Activated effector memory CD4-positive, alpha-beta T cell treated with Interleukin-2 at 50 U/mL for 16 hours (primary cell): ENCODE results near the gene PGLYRP3.
A peak's percentile ranks its signal among the peaks of the same experiment; 100 is the strongest.

Experiments used
- DNase-seq: peaks from one replicate; pipeline ENCODE4 v3.0.0-alpha.2; 2020

Gene PGLYRP3, protein sequence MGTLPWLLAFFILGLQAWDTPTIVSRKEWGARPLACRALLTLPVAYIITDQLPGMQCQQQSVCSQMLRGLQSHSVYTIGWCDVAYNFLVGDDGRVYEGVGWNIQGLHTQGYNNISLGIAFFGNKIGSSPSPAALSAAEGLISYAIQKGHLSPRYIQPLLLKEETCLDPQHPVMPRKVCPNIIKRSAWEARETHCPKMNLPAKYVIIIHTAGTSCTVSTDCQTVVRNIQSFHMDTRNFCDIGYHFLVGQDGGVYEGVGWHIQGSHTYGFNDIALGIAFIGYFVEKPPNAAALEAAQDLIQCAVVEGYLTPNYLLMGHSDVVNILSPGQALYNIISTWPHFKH

DNA sequence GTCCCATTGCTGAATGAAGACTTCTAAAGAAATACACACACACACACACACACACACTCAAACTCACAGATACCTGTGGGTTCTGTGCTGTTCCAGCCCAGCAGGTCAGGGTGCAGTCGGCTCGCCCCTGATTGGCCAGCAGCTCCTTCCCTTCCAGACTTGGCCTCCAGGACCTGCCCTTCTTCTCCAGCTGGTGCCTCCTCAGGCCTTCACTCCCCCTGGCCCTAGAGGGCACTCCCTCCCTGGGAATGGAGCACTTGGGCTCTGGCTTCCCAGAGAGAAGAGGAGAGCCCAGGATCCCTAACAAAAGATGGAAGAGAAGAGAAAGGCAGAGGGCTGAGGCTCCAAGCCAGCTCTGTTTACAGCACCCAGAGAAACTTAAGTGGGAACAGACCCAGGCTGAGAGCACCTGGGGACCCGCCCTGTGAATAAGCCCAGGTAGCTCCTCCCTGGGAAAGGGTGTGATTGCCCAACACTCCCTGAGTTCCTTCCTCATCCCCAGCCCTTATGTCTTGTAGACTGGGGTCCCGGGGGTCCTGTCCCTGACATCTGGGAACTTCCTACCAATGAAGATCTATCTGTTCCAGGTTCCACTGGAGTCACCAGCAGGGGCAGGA, at the start of gene PGLYRP3:
TSS of gene PGLYRP3 (minus strand) at position 383 of the 617 bp plus-strand sequence. CDS start 2,287 bp downstream, outside the sequence.
- DNase-seq = no peak

DNA sequence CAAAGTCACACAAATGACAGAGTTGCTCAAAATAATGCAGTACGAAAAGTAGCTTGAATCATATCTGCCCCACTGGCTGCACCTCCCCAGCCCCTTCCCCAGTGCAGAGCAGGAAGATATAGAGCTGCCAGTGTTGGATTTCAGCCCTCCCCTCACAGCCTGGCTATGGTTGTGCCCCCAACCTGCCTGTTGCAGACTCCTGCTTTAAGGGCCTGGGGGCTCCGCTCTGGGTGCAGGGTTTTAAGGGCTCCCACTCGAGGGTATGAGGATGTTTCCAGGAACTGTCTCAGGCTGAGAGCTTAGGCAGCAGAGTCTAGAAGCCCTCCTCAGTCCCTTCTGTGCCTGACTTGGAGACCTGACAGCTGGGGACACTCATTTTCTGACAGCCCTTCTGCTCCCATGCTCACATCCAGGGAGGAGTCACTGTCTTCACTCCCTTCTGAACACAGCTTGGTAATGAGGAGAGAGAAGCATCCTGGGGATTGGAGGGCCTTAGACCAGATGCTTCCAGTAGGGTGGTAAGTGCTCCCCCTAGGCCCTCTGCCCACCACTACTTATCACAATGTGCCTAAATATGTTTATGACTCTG, 49.5 kb upstream of the PGLYRP3 start:
- no peak for DNase-seq

GRCh38 chr1:153361480-153362109, 48.8 kb upstream of the PGLYRP3 start:
- DNase-seq = no peak

DNA sequence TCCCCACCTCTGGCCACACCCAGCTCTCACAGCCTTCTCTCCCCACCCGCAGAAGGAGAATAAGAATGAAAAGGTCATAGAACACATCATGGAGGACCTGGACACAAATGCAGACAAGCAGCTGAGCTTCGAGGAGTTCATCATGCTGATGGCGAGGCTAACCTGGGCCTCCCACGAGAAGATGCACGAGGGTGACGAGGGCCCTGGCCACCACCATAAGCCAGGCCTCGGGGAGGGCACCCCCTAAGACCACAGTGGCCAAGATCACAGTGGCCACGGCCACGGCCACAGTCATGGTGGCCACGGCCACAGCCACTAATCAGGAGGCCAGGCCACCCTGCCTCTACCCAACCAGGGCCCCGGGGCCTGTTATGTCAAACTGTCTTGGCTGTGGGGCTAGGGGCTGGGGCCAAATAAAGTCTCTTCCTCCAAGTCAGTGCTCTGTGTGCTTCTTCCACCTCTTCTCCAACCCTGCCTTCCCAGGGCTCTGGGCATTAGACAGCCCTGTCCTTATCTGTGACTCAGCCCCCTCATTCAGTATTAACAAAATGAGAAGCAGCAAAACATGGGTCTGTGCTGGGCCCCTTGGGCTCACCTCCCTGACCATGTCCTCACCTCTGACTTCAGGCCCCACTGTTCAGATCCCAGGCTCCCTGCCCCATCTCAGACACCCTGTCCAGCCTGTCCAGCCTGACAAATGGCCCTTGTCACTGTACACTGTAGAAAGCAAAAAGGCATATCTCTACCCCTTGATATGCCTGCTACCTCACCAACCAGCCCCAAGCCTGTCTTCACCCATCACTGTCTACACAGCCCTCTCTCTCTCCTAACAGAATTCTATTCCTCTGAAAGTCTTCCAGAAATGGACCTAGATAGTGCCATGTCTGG, 48.1 kb upstream of the PGLYRP3 start:
- no peak for DNase-seq

- DNase-seq = no peak
Measured at GRCh38 chr1:153360190-153360589, 47.4 kb upstream of the PGLYRP3 start.

- DNase-seq = no peak
Measured at GRCh38 chr1:153359241-153359640, 46.5 kb upstream of the PGLYRP3 start.

DNA sequence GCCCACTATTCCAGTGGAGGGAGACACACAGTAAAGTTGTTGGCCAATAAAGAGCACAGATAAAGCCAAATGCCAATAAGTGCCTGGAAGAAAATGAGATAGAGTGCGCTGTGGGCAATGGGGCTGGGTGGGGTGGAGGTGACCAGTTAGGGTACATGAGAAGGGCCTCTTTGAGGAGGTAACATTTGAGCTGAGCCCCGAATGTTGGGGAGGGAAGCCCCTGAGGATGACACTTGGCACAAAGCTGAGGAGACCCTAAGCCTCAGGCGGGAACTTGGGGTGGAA, 45.9 kb upstream of the PGLYRP3 start:
- no peak for DNase-seq

- DNase-seq = no peak
Measured at GRCh38 chr1:153357853-153358690, 45.3 kb upstream of the PGLYRP3 start, which contains the start of gene S100A9. TSS of gene S100A9 (plus strand) at chr1:153357854. CDS start at chr1:153358284, 430 bp downstream.

- no peak for DNase-seq
Measured at GRCh38 chr1:153357076-153357852, 44.5 kb upstream of the PGLYRP3 start.

DNA sequence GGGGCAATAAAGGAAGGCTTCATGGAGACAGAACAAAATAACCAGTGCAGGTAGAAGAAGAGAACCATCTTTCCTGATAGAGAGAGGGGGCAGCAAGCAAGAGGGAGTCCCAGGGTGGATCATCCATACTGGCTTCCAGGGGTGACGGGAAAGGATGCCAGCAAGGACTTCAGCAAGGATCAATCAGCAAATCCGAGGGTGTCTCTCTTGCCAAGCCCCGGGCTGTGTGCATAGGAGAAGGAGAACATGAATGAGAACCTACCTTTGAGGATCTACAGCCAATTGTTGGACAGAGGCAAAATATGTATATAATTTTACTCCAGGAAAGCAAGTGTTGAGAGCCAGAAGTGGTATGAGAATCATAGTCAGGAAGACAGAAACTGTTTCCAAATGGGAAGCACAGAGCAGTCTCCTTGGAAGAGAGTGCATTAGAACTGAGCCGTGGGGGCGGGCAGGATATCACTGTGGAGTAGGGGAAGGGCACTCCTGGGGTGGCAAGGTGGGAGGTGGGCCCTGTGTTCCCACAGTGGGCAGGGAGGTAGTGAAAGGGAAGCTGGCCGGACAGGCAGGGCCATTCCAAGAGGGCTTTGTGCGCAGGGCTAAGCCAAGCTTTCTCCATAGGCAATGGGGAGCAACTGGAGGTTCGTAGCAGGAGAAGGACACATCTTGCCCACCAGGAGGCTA, 43.8 kb upstream of the PGLYRP3 start:
- DNase-seq = no peak

GRCh38 chr1:153355445-153356071, 42.8 kb upstream of the PGLYRP3 start:
- no peak for DNase-seq

DNA sequence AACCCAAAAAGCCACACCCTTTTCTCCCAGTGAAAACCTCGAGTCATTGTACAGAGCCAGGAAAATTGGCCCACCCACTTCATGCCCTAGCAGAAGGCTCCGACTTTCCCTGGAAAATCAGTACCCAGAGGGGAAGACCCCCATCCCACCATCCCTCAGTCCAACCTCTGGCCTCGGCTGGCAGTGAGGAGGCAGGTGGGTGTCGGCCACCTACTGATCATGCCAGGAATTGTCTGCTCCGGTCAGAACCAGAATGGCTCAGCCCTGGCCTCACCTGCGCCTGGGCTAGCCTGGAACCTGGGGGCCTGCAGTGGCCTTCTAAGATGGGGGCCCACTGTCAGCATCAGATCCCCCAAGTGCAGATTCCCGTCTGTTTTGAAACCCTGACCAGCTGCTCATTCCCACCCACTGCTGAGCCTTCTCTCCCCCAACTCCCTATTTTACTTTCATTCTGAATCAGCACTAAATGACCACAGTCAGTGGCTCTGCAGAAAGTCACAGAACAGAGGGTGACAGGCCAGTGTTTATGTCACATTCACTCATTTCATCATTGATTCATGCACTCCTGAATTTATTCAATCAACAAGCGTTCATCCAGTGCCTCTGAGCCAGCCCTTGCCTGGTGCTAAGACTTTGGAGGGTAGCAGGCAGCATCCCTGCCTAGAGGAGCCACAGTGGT, 41.9 kb upstream of the PGLYRP3 start:
- no peak for DNase-seq

DNA sequence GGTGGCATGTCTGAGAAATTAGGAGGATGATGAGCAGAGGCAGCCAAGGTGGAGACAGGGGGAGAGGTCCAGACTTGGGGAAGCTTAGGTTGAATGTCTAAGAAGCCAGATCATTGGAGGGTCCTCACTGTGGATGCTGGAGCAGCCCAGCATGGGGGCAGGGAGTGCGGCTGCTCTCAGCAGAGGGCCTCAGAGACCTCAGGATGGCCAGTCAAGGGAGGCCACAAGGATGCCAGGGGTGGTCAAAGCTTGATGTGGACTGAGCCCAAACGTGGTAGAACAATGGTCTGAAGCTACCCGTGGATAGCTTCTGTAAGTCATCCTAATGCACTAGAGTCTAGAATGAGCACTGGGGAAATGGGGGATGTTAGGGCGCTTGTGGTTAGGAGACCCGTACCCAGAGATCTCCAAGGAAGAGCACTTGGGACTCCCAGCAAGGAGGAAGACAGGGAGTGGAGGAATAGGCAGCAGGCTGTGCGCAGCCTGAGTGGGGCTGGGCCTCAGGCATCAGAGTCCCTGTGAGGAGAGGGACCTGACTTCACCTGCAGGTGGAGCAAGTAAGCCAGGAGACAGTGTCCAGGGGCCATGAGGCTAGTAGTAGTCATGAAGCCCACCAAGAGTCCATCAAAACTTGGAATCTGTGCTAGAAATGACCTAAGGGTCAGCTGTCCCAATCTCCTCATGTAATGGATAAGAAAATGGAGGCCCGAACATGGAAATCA, 40.6 kb upstream of the PGLYRP3 start:
- DNase-seq = no peak

DNA sequence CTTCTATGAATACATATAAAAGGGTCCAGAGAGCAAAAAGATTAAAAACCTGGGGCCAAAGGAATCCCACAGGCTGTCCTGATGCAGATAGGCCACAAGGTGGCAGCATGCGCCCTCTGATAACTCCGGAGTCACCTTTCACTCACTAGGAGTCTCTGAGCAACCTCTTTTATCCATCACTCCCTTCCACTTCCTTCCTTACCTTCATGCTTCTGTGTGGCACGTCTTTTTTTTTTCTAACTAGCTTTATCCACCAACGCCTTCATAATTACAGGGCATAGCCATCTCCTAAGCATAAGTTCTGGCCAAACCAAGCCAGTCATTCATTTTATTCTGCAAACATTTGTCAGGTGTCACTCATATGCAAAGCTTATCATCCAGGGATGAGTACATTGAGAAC, 39.8 kb upstream of the PGLYRP3 start:
- DNase-seq = peak; percentile 41

DNA sequence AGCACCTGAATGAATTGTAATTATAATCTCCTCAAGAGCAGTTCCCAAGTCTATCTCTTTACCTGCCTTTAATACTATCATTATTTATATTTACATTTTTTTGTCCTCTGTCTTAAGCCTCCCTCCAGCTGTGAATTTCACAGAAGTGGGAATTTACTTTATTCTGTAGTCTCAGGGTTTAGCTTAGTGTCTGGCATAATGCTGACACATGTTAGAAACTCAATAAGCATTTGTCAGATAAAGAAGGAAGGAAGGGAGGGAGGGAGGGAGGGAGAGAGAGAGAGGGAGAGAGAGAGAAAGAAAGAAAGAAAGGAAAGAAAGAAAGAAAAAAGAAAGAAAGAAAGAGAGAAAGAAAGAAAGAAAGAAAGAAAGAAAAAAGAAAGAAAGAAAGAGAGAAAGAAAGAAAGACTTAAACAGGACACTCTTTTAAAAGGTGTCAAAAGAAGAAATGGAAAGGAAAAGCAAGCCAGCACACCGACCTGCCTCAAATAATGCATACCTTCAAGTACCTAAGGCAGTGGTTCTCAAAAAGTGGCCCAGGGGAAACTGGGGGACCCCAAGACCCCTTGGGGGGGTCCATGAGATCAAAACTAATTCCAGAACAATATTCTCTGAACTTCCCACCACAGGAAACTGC, 37.7 kb upstream of the PGLYRP3 start:
- DNase-seq = no peak

DNA sequence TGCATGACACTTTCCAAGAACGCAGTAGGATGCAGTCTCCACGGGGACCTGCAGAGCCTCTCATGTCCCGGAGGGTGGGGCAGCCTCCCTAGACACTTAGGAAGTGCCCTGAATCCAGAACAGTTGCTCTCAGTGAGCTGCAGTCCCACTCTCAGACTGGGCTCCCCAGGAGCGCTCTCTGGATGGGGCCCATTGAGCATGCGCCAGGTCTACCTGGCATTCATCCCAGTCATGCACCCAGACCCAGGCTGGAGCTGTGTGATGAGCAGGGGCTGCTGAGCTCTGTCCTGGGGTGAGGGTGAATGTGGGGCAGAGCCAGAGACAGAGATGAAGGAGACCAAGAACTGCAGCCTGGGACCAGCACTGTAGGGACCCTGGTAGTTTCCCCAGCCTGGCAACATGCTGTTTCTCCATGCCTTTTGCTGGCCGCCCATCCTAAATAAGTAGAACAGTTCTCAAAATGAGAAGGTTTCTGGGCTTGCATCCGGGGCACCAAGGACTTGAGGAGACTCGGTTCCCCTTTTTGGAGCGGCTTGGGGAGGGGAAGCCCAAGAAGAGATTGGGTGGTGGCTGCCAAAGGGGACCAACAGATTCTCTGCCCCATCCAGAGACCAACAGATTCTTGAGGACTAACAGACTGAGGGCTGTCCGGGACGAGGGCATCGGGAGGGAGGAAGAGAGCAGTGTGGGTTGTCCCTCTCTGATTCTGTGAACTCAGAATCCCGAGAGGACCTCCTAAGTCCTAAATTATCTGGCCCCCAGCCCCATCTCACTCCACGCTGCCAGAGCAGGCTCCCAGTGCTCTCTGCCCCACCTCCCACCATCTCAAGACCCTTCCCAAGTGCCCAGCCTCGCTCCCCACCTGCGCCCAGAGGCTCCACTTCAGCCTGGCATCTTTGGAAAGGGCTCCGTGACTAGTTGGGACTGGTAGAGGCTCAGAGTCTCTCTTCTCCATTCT, 36.9 kb upstream of the PGLYRP3 start:
- no peak for DNase-seq
